Fibroblast of mammary gland (primary cell): ENCODE data around the gene CAD.

ENCODE experiments used
- DNase-seq: peaks from one replicate; pipeline ENCODE4 v3.0.0-alpha.2; 2010; ENCODE audit warnings: low read depth
- H3K4me3 ChIP-seq: 2 replicates; pipeline ENCODE4 v1.5.1; 2011; ENCODE audit warnings: low read depth, mild to moderate bottlenecking, low read length, moderate library complexity; ENCODE audit not compliant: control insufficient read depth
- TF ChIP-seq, protein P1 (sequence below): conservative IDR thresholded peaks from 2 replicates; pipeline ENCODE4 v1.5.1; 2011; ENCODE audit warnings: low read depth, low read length, inconsistent platforms; ENCODE audit not compliant: control insufficient read depth, insufficient read depth

CAD gene

DNA sequence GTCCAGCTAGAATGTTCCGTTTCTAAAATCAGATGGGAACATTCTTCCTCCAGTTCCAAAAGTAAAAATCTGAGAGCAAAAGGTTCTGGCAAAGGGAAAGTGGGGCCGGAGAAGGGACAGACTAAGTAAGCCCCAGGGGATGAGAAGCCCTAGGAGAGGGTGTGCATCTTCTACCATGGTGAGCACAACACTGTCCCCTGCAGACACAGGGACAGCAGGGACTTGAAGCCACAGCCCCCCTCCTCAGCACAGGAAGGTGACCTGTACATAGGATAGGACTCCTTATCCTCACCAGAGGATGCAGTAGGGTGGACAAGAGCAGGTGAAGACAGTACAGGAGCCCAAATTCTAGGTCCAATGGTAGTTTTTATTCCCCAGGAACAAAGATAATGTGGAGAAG is 17.9 kb upstream of the CAD start:
- H3K4me3 ChIP-seq = no peak overlapping the region
- TF ChIP-seq, protein P1, sequence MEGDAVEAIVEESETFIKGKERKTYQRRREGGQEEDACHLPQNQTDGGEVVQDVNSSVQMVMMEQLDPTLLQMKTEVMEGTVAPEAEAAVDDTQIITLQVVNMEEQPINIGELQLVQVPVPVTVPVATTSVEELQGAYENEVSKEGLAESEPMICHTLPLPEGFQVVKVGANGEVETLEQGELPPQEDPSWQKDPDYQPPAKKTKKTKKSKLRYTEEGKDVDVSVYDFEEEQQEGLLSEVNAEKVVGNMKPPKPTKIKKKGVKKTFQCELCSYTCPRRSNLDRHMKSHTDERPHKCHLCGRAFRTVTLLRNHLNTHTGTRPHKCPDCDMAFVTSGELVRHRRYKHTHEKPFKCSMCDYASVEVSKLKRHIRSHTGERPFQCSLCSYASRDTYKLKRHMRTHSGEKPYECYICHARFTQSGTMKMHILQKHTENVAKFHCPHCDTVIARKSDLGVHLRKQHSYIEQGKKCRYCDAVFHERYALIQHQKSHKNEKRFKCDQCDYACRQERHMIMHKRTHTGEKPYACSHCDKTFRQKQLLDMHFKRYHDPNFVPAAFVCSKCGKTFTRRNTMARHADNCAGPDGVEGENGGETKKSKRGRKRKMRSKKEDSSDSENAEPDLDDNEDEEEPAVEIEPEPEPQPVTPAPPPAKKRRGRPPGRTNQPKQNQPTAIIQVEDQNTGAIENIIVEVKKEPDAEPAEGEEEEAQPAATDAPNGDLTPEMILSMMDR = no peak
- DNase-seq = no peak

DNA sequence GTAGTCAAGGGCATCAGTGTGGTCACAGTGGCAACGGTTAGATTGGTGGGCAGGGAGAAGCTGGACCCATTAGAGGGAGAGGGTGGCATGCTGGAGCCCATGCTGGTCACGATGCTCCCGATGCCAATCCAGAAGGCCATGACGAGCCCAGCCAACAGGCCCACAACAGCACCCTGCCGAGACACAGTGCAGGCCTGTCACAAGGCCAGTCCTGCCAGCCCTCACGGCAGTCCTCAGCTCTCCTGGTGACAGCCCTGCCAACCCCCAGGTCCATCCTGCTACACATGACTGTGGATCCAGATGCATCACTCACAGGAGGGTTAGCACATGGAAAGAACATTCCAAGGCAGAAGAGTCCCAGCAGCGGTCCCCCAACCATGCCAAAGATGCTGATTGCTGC is 15.5 kb upstream of the CAD start:
- H3K4me3 ChIP-seq = no peak overlapping the region
- TF ChIP-seq, protein P1 = no peak
- DNase-seq = no peak

DNA sequence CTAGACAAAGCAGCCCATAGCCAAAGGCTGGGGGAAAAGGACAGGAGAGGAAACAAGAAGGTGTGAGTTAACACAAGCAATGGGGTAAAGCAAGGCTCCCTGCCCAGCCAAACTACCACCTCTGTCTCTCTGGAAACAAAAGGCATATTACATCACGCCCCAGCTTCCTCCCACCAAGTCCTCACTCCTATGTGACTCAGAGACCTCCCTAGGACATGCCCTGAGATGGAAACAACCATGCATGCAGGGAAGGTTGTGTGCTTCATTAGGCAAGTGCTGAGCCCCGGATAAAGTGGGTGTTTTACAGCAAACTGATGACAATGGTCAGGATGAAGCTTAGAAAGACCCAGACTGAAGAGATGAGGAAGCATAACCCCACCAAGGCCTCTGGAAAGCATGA is 14.3 kb upstream of the CAD start:
- peak; percentile 53 for DNase-seq
- TF ChIP-seq, protein P1 = no peak

DNA sequence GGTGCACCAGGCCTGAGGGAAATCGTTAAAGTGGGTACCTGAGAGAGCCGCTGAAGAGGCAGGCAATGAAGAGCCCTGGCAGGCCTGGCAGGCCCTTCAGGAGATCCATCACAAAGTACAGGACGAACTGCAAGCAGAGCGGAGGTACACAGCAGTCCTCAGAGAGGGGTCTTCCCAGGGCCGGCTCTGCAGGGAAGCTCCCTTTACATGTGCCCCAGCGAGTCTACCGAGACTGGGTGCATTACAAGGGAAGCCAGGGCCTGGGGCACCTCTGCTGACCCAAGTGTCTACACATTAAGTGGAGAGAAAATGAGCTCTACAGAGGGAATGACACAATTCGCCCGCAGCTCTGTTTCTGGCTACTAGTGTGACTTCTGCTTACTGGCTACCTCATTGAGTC is 13.4 kb upstream of the CAD start:
- DNase-seq = no peak
- TF ChIP-seq, protein P1 = no peak
- no peak overlapping the region for H3K4me3 ChIP-seq

More for the DNA sequence above, 14.3 kb upstream of the CAD start:
- H3K4me3 ChIP-seq = no peak overlapping the region

DNA sequence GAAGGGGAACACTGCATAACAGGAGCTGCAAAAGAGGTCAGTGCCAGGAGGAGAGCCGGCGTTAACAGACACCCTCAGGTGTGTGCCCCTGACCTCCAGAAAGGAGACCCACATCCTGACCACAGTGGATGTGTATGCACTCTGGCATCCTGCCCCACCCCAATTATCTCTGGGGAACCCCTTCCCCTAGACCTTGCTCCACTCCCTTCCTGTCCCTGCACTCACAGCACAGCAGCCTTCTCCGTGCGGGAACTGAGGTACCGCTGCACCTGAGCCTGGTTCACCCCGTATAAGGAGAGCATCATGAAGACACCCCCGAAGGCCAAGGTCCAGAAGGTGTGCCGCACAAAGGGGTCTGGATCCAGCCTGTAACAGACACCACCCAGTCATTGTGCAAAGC is 12.6 kb upstream of the CAD start:
- H3K4me3 ChIP-seq = no peak overlapping the region
- TF ChIP-seq, protein P1 = no peak
- DNase-seq = no peak

DNA sequence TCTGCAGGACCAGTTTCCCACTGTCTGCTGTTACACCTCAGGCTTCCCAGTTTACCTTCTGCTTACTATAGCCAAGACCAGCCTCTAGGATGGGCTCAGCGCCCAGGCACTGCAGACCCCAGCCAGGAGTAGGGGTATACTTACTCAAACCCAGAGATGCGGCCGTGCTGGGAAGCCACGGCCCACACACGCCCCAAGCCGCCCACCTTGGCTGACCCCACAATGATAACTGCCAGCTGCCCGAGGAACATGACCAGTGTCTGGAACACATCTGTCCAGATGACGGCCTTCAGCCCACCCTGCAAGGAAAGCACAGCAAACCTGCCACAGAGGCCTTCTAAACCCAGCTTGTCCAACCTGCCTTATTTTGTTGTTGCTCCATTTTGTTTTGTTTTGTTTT is 12.0 kb upstream of the CAD start:
- no peak for DNase-seq
- no peak overlapping the region for H3K4me3 ChIP-seq
- TF ChIP-seq, protein P1 = no peak

DNA sequence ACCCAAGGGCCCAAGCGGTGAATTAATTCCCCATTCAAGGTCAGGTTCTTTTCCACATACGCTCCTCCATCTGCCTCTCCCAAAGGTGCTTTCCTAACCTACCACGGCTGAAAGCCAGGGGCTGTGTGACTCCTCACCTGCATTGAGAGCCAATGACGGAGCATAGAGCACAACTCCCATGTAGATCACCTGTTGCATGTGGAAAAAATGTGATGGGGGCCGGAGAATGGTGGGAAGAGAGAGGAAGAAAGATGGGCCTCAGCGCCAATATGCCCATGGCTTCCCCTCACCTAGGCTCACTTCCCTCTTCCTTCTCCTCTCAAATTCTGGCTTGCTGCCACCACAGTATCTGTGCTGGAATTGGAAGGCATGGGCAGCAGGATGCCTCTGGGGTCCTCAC is 10.8 kb upstream of the CAD start:
- DNase-seq = no peak
- no peak overlapping the region for H3K4me3 ChIP-seq
- TF ChIP-seq, protein P1 = no peak
